NCI-H1092 (cell line): ENCODE measurements around the gene NFATC2.

Experiments
- DNase-seq: peaks from one replicate; lab custom pipeline; 2025; lab: John Stamatoyannopoulos, UW

Gene NFATC2

GRCh38 chr20:51542571-51543421 lies at the start of gene NFATC2:
TSS of gene NFATC2 (minus strand) at chr20:51542719. CDS start at chr20:51542499, 220 bp downstream.
- peak; percentile 28 for DNase-seq

- no peak for DNase-seq
Measured at GRCh38 chr20:51591871-51592270, 49.4 kb upstream of the NFATC2 start.

DNA sequence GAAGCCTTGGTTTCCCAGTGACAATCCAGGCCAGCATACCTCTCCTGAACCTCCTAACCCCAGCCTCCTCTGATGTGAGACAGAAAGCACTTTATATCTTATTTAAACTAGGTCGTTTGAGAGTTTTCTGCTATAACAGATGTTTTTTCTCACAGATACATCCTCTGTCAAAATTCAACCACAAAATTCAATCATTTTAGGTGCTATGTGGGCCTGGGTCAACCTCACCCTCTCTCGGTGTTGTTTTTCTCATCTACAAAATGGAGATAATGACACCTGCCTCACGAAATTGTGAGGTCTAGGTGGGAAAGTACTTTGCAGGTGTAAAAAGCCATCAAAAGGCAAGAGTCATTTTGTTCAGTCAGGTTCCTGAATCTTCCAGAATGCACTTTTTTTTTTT lies 46.2 kb upstream of the NFATC2 start:
- no peak for DNase-seq

GRCh38 chr20:51587145-51587544 lies 44.6 kb upstream of the NFATC2 start:
- DNase-seq, result no peak

GRCh38 chr20:51586005-51586440 lies 43.5 kb upstream of the NFATC2 start:
- DNase-seq, result no peak

GRCh38 chr20:51585148-51585547 lies 42.6 kb upstream of the NFATC2 start:
- DNase-seq, result no peak

GRCh38 chr20:51584737-51585136 lies 42.2 kb upstream of the NFATC2 start:
- DNase-seq, result no peak

- no peak for DNase-seq
Measured at GRCh38 chr20:51584116-51584515, 41.6 kb upstream of the NFATC2 start.

GRCh38 chr20:51583499-51583898 lies 41.0 kb upstream of the NFATC2 start:
- no peak for DNase-seq

GRCh38 chr20:51583073-51583472 lies 40.6 kb upstream of the NFATC2 start:
- no peak for DNase-seq

GRCh38 chr20:51581571-51581970 lies 39.1 kb upstream of the NFATC2 start:
- no peak for DNase-seq

DNA sequence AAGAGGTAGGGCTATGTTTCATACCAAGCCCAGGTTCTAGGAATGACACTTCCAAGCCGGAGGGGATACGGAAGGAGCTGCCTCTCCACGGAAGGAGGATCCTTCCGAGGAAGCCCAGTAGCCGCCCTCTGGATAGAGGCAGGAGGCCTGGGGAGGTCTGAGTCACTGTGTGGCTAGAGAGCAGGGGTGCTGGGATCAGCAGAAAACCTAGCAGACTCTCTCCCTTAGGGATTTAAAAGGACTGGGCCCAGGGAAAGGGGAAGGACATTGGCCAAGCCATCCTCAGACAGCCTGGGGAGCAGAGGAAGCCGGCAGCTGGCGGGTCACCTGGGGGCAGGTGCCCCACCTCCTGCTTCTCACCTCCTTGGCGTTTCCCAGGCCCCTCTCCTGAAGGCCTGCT lies 36.6 kb upstream of the NFATC2 start:
- no peak for DNase-seq

GRCh38 chr20:51578145-51578459 lies 35.6 kb upstream of the NFATC2 start:
- DNase-seq, result no peak

DNA sequence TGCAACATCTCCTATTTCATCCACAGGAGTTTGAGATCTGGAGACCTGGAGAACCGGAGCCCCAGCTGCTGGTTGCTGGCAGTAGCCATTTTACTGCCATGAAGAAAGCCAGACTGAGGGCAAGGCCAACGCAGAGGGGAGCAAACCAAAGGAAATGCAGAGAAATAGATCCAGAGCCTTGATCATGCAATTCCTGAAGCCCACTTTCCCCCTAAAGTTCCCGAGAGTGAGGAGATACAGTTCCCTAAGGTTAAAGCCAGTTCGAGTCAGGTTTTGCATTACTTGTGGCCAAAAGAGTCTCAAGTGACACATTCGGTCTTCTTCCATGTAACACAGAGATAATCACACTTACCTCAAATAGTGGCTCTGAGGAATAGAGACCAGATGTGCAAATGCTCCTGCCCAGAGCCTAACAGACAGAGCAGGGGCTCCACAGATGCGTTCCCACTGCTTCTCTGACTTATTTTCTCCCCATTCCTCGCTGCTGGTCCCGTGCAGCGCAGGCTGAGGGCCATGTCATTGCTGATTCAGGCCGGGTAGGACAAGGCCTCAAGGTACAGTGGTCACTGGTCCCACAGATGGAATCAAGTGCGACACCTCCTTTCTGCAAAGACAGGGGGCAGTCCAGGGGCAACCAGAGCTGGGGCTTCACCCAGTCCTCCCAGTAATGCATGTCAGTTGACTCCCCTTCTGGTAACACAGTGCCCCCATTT lies 35.1 kb upstream of the NFATC2 start:
- no peak for DNase-seq

DNA sequence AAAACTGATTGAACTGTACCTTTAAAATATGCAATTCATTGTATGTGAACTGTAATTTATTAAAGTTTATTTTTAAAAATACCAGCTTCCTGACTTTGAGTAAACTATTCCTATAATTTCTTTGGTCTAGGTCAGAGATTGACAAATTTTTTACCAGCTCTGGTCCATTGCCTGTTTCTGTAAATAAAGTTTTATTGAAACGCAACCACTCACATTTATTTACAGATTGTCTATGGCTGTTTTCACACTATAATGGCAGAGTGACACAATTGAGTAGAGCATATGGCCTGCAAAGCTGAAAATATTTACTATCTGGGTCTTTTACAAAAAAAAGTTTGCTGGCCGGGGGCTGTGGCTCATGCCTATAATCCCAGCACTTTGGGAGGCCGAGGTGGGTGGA lies 33.0 kb upstream of the NFATC2 start:
- no peak for DNase-seq

- DNase-seq, result no peak
Measured at GRCh38 chr20:51574248-51575033, 31.9 kb upstream of the NFATC2 start.

DNA sequence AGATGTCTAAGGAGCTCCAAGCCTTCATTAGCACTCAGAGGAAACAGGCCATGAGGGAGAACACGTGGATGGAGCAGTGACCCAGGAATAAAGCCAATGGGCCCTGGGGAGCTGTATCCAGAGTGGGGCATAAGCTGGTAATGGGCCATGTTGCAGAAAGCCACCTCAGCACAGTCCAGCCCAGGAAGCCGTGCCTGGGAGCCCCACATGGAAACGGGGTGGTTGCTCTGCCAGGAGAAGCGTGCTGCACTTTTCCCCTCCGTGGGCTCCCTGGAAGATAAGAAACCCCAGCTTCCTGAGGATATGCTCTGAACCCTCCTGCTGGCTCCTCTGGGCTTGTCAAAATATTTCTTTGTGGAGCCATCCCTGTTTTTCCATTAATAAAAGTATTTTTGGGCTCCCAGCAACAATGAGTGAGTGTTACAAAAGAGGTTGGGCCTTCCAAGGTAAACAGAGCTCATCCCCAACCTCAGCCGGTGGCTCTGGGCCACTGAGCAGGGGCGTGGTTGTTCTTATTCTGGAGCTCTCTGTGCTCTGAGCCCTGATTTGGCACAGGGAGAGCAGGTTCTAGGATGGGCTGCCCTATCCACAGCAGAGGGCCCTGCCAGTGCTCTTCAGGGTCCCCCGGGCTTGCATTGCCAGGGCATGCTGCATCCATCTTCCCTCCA lies 31.2 kb upstream of the NFATC2 start:
- DNase-seq, result no peak

DNA sequence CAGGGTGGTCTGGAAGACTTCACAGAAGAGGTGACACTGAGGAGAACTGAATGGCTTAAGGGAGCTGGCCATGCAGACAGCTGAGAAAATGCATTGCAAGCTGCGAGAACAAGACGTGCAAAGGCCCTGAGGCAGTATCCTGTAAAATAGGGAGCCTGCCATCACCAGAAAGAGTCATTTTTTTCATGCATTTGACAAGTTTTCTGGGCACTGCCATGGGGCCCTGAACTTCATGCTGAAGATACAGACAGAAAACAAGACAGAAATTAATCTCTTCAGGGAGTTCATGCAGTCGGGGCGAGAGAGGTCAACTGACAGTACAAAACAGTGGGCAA lies 28.9 kb upstream of the NFATC2 start:
- no peak for DNase-seq

GRCh38 chr20:51570739-51571459 lies 28.4 kb upstream of the NFATC2 start:
- no peak for DNase-seq

DNA sequence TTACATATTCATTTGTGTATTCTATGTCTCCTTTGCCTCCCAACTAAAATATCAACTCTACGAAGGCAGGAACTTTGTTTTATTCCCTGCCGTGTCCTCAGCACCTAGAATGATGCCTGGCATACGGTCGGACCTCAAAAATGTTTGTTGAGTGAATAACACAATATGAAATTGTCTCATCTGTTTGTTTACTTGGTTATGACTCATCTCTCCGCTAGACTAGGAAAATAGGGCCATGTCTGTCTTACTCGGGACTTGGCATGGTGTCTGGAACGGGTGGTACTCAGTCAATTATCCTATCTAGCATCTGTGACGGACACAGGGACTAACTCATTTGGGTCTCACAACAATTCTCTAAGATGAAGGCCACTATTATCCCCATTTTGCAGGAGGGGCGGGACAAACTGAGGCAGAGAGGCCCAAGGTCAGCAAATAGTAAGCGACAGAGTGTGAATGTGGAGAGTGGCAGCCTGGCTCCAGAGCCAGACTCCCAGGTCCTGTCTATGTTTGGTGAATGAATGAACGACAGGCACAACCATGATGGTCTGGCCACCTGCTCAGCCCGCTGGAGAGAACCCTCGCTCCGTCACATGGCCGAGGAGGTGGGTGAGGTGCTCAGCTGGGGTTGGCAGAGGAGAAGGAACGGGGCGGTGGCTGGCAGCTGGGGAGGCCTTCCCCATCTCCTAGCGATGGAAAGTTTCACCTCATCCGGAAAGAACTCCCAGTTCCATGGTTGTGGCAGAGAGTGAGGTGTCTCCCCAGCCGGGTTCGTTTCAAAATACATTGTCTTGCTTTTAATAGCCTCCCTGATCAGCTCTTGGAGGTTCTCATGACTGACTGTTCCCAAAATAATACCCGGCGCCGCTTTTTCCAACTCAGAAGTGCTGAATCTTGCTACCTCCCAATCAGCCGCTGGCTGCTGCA lies 27.6 kb upstream of the NFATC2 start:
- DNase-seq, result no peak
